GM23338 (cell line): ENCODE measurements around the gene KIAA1671. TPM values are rescaled to one million over a fixed set of nuclear protein-coding genes. Genes with fewer than 3 reads are reported as not detected.

ENCODE experiments used
- ATAC-seq: fragments of 200-7000 bp; cut with Tn5 transposase; 3 replicates; pipeline ENCODE4 v1.9.1; 2020
- DNase-seq: peaks from one replicate; pipeline ENCODE4 v3.0.0-alpha.2; 2015; ENCODE audit warnings: low spot score
- H2AFZ ChIP-seq: fragments of 200-600 bp; sonication (generic); 2 replicates; pipeline ENCODE4 v1.8.0; 2016; ENCODE audit warnings: antibody characterized with exemption, mild to moderate bottlenecking, moderate library complexity
- H3F3A ChIP-seq: fragments of 200-600 bp; sonication (generic); replicated peaks from 2 replicates; pipeline ENCODE4 v1.8.0; 2017; ENCODE audit warnings: antibody characterized with exemption, mixed run types, low read depth
- H3K27ac ChIP-seq: fragments of 200-600 bp; sonication (generic); 2 replicates; pipeline ENCODE4 v1.6.1; 2016; ENCODE audit warnings: low read depth
- H3K27me3 ChIP-seq: fragments of 200-600 bp; sonication (generic); 2 replicates; pipeline ENCODE4 v1.8.0; 2016; ENCODE audit warnings: mild to moderate bottlenecking, mixed run types, moderate library complexity; ENCODE audit not compliant: insufficient read depth
- H3K36me3 ChIP-seq: fragments of 200-600 bp; sonication (generic); 2 replicates; pipeline ENCODE4 v1.8.0; 2016; ENCODE audit warnings: mild to moderate bottlenecking; ENCODE audit not compliant: insufficient read depth
- H3K4me1 ChIP-seq: fragments of 200-600 bp; sonication (generic); 2 replicates; pipeline ENCODE4 v1.8.0; 2016; ENCODE audit warnings: mild to moderate bottlenecking, moderate library complexity; ENCODE audit not compliant: insufficient read depth
- H3K4me2 ChIP-seq: fragments of 200-600 bp; sonication (generic); 2 replicates; pipeline ENCODE4 v1.7.1; 2017; ENCODE audit warnings: mixed run types
- H3K4me3 ChIP-seq: fragments of 200-600 bp; sonication (generic); 2 replicates; pipeline ENCODE4 v1.6.1; 2016; ENCODE audit warnings: mixed run types
- H3K79me2 ChIP-seq: fragments of 200-600 bp; sonication (generic); replicated peaks from 2 replicates; pipeline ENCODE4 v1.8.0; 2017; ENCODE audit warnings: mild to moderate bottlenecking; ENCODE audit not compliant: insufficient read depth
- H3K9me2 ChIP-seq: fragments of 200-600 bp; sonication (generic); 2 replicates; pipeline ENCODE4 v1.8.0; 2017; ENCODE audit not compliant: insufficient read depth
- H4K20me1 ChIP-seq: fragments of 200-600 bp; sonication (generic); replicated peaks from 2 replicates; pipeline ENCODE4 v1.8.0; 2017; ENCODE audit warnings: mild to moderate bottlenecking; ENCODE audit not compliant: insufficient read depth
- H3K27ac Mint-ChIP-seq: 2 replicates; pipeline ENCODE4 v1.8.0; 2020; ENCODE audit warnings: inconsistent platforms, mild to moderate bottlenecking, moderate library complexity, mixed read lengths
- H3K27me3 Mint-ChIP-seq: 3 replicates; pipeline ENCODE4 v1.8.0; 2022; ENCODE audit warnings: low read depth, mild to moderate bottlenecking, moderate library complexity, mixed read lengths, inconsistent platforms; ENCODE audit not compliant: insufficient read depth, poor library complexity
- H3K36me3 Mint-ChIP-seq: 3 replicates; pipeline ENCODE4 v1.8.0; 2021; ENCODE audit warnings: low read depth, mild to moderate bottlenecking, inconsistent platforms, moderate library complexity, mixed read lengths
- H3K4me1 Mint-ChIP-seq: 3 replicates; pipeline ENCODE4 v1.8.0; 2020; ENCODE audit warnings: mild to moderate bottlenecking, inconsistent platforms, mixed read lengths
- H3K4me3 Mint-ChIP-seq: 3 replicates; pipeline ENCODE4 v1.8.0; 2021; ENCODE audit warnings: moderate library complexity, mild to moderate bottlenecking, inconsistent platforms, mixed read lengths
- H3K9me3 Mint-ChIP-seq: 3 replicates; pipeline ENCODE4 v1.8.0; 2020; ENCODE audit warnings: moderate library complexity, mild to moderate bottlenecking, inconsistent platforms, mixed read lengths
- CREB1 ChIP-seq: fragments of 250-450 bp; sonication (Bioruptor Pico); IDR thresholded peaks from 2 replicates; pipeline ENCODE4 v1.5.0; 2020; ENCODE audit warnings: low read depth, mild to moderate bottlenecking, moderate library complexity
- ETS1 ChIP-seq: IDR thresholded peaks from 2 replicates; pipeline ENCODE4 v1.6.1; 2016; ENCODE audit warnings: antibody characterized with exemption
- EZH2 ChIP-seq: fragments of 200-600 bp; sonication (generic); IDR thresholded peaks from one replicate; pipeline ENCODE4 v1.8.0; 2017; ENCODE audit warnings: antibody characterized with exemption, mild to moderate bottlenecking, low read depth; ENCODE audit not compliant: unreplicated experiment
- EZH2phosphoT487 ChIP-seq: fragments of 200-600 bp; sonication (generic); IDR thresholded peaks from one replicate; pipeline ENCODE4 v1.8.1; 2018; ENCODE audit warnings: antibody characterized with exemption; ENCODE audit not compliant: unreplicated experiment
- JUNB ChIP-seq: IDR thresholded peaks from one replicate; pipeline ENCODE4 v1.6.1; 2016; ENCODE audit warnings: antibody characterized with exemption; ENCODE audit not compliant: unreplicated experiment
- NANOG ChIP-seq: IDR thresholded peaks from 2 replicates; pipeline ENCODE4 v1.6.1; 2016; ENCODE audit warnings: antibody characterized with exemption, borderline replicate concordance
- POLR2AphosphoS5 ChIP-seq: IDR thresholded peaks from 2 replicates; pipeline ENCODE4 v1.6.1; 2016; ENCODE audit warnings: antibody characterized with exemption, low read depth
- REST ChIP-seq: IDR thresholded peaks from one replicate; pipeline ENCODE4 v1.6.1; 2018; ENCODE audit warnings: antibody characterized with exemption; ENCODE audit not compliant: unreplicated experiment
- STAT1 ChIP-seq: IDR thresholded peaks from one replicate; pipeline ENCODE4 v1.6.1; 2016; ENCODE audit warnings: antibody characterized with exemption; ENCODE audit not compliant: unreplicated experiment
- ZNF114 ChIP-seq: fragments of 250-450 bp; sonication (Bioruptor Pico); IDR thresholded peaks from 2 replicates; pipeline ENCODE4 v1.5.0; 2020; ENCODE audit warnings: mild to moderate bottlenecking, moderate library complexity
- polyA plus RNA-seq: library from polyadenylated mRNA; unstranded; fragments of >200 nt; fragmentation: Nextera tagmentation; extraction: Ambion mirVana; gene quantifications from 2 replicates; pipeline ENCODE4 v1.2.1, GENCODE V29; 2016
- total RNA-seq: library from RNA; depleted of rRNA; stranded (reverse); fragments of >200 nt; shearing (Covaris generic); gene quantifications from 2 replicates; pipeline ENCODE4 v1.2.3, GENCODE V29; 2014
- TF ChIP-seq, protein P1 (sequence below), 2 experiments: fragments of 200-600 bp in 1 of 2; sonication (generic) in 1 of 2; conservative IDR thresholded peaks; 2 replicates each; pipeline versions ENCODE4 v1.5.1 to v1.6.1; 2016 to 2017; ENCODE audit warnings: antibody characterized with exemption in 2 of 2, low read depth in 2 of 2, mild to moderate bottlenecking in 2 of 2, moderate library complexity in 1 of 2
- TF ChIP-seq, protein P2 (sequence below): fragments of 250-450 bp; sonication (Bioruptor Pico); IDR thresholded peaks from 2 replicates; pipeline ENCODE4 v1.5.0; 2020; ENCODE audit warnings: mild to moderate bottlenecking, moderate library complexity

The KIAA1671 gene
- total and polyA plus RNA-seq, 2 experiments from 2014 or later, result 6.1 to 27.2 TPM

DNA sequence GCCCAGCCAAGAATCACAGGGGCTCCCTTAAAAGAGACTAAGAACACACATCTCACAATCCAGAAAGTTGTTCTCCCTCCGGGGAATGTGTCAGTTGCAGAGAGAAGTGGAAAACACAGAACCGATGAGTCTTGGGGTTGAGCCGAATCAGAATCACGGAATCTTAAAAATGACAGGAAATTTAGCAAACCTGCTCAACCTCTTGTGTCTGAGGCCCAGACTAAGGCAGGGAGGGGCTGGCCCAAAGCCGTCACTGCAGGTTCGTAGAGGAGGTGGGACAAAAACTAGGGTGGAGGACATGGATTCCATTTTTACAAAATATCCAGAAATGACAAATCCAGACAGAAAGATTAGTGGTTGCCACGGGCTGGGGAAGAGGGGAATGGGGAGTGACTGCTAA, 63.8 kb downstream of the KIAA1671 start:
- H3K4me2 ChIP-seq, result no peak overlapping the region
- ATAC-seq (no peak), DNase-seq (no peak)
- no peak overlapping the region; the same call in 1 of the 2 replicates for H3K27ac Mint-ChIP-seq
- peaks cover 7% of the 10 kb centered on the region; the same call in 1 of the 3 replicates for H3K9me3 Mint-ChIP-seq
- peaks cover 23% of the 10 kb centered on the region for H3K36me3 Mint-ChIP-seq
- peaks cover 7% of the 10 kb centered on the region for H3K27me3 Mint-ChIP-seq
- no peak overlapping the region for H3K4me3 Mint-ChIP-seq
- H3K27me3 ChIP-seq, result no peaks in the 10 kb centered on the region
- TF ChIP-seq, protein P1, sequence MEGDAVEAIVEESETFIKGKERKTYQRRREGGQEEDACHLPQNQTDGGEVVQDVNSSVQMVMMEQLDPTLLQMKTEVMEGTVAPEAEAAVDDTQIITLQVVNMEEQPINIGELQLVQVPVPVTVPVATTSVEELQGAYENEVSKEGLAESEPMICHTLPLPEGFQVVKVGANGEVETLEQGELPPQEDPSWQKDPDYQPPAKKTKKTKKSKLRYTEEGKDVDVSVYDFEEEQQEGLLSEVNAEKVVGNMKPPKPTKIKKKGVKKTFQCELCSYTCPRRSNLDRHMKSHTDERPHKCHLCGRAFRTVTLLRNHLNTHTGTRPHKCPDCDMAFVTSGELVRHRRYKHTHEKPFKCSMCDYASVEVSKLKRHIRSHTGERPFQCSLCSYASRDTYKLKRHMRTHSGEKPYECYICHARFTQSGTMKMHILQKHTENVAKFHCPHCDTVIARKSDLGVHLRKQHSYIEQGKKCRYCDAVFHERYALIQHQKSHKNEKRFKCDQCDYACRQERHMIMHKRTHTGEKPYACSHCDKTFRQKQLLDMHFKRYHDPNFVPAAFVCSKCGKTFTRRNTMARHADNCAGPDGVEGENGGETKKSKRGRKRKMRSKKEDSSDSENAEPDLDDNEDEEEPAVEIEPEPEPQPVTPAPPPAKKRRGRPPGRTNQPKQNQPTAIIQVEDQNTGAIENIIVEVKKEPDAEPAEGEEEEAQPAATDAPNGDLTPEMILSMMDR (conservative IDR thresholded peaks at IDR 0.05; ENCODE audit: low read depth in 2 of 2), result no peak
- no peak for TF ChIP-seq EZH2phosphoT487
- TF ChIP-seq POLR2AphosphoS5, result no peak
- no peak for TF ChIP-seq STAT1
- TF ChIP-seq, protein P2, sequence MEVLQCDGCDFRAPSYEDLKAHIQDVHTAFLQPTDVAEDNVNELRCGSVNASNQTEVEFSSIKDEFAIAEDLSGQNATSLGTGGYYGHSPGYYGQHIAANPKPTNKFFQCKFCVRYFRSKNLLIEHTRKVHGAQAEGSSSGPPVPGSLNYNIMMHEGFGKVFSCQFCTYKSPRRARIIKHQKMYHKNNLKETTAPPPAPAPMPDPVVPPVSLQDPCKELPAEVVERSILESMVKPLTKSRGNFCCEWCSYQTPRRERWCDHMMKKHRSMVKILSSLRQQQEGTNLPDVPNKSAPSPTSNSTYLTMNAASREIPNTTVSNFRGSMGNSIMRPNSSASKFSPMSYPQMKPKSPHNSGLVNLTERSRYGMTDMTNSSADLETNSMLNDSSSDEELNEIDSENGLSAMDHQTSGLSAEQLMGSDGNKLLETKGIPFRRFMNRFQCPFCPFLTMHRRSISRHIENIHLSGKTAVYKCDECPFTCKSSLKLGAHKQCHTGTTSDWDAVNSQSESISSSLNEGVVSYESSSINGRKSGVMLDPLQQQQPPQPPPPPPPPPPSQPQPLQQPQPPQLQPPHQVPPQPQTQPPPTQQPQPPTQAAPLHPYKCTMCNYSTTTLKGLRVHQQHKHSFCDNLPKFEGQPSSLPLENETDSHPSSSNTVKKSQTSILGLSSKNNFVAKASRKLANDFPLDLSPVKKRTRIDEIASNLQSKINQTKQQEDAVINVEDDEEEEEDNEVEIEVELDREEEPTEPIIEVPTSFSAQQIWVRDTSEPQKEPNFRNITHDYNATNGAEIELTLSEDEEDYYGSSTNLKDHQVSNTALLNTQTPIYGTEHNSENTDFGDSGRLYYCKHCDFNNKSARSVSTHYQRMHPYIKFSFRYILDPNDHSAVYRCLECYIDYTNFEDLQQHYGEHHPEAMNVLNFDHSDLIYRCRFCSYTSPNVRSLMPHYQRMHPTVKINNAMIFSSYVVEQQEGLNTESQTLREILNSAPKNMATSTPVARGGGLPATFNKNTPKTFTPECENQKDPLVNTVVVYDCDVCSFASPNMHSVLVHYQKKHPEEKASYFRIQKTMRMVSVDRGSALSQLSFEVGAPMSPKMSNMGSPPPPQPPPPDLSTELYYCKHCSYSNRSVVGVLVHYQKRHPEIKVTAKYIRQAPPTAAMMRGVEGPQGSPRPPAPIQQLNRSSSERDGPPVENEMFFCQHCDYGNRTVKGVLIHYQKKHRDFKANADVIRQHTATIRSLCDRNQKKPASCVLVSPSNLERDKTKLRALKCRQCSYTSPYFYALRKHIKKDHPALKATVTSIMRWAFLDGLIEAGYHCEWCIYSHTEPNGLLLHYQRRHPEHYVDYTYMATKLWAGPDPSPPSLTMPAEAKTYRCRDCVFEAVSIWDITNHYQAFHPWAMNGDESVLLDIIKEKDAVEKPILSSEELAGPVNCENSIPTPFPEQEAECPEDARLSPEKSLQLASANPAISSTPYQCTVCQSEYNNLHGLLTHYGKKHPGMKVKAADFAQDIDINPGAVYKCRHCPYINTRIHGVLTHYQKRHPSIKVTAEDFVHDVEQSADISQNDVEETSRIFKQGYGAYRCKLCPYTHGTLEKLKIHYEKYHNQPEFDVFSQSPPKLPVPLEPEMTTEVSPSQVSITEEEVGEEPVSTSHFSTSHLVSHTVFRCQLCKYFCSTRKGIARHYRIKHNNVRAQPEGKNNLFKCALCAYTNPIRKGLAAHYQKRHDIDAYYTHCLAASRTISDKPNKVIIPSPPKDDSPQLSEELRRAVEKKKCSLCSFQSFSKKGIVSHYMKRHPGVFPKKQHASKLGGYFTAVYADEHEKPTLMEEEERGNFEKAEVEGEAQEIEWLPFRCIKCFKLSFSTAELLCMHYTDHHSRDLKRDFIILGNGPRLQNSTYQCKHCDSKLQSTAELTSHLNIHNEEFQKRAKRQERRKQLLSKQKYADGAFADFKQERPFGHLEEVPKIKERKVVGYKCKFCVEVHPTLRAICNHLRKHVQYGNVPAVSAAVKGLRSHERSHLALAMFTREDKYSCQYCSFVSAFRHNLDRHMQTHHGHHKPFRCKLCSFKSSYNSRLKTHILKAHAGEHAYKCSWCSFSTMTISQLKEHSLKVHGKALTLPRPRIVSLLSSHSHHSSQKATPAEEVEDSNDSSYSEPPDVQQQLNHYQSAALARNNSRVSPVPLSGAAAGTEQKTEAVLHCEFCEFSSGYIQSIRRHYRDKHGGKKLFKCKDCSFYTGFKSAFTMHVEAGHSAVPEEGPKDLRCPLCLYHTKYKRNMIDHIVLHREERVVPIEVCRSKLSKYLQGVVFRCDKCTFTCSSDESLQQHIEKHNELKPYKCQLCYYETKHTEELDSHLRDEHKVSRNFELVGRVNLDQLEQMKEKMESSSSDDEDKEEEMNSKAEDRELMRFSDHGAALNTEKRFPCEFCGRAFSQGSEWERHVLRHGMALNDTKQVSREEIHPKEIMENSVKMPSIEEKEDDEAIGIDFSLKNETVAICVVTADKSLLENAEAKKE (CRISPR knock-in tag), result no peak
- TF ChIP-seq ETS1, result no peak
- TF ChIP-seq EZH2, result no peak
- no peak for TF ChIP-seq ZNF114 (CRISPR knock-in tag)
- no peak for TF ChIP-seq REST
- no peak for TF ChIP-seq NANOG
- no peak for TF ChIP-seq CREB1 (CRISPR knock-in tag)
- no peak for TF ChIP-seq JUNB
- H3F3A ChIP-seq, result no peaks in the 10 kb centered on the region
- H3K4me1 Mint-ChIP-seq, result peaks cover 18% of the 10 kb centered on the region
- H3K79me2 ChIP-seq, result no peaks in the 10 kb centered on the region
- no peak overlapping the region for H3K27ac ChIP-seq
- no peak overlapping the region for H3K4me3 ChIP-seq
- peaks cover 6% of the 10 kb centered on the region for H3K36me3 ChIP-seq
- H4K20me1 ChIP-seq, result no peaks in the 10 kb centered on the region
- H3K9me2 ChIP-seq, result no peaks in the 10 kb centered on the region
- peaks cover 4% of the 10 kb centered on the region; the same call in 1 of the 2 replicates for H3K4me1 ChIP-seq
- no peak overlapping the region for H2AFZ ChIP-seq
